ENCODE results near the gene FAM193B.

The FAM193B gene

GRCh38 chr5:177512736-177513380 lies 41.5 kb downstream of the FAM193B start:
- TF ChIP-seq POU2F2 (IDR thresholded peaks at IDR 0.05; ENCODE audit: low read depth, low read length) (no peak), PAX5 (IDR thresholded peaks at IDR 0.05; ENCODE audit: insufficient read depth, low read length, severe bottlenecking) (no peak), SPI1 (IDR thresholded peaks at IDR 0.05; ENCODE audit: low read depth, low read length) (no peak)
- DNase-seq (ENCODE audit: insufficient read length, low spot score) (no peak), FAIRE-seq (no peak)

GRCh38 chr5:177511796-177512675 lies 42.3 kb downstream of the FAM193B start:
- DNase-seq (ENCODE audit: insufficient read length, low spot score) (no peak), FAIRE-seq (no peak)
- TF ChIP-seq TAF1 (IDR thresholded peaks at IDR 0.05; ENCODE audit: low read depth, low read length) = no peak
- no peak for TF ChIP-seq POLR2AphosphoS5 (IDR thresholded peaks at IDR 0.05; ENCODE audit: low read depth, low read length)
- TF ChIP-seq SPI1 (IDR thresholded peaks at IDR 0.05; ENCODE audit: low read depth, low read length) = no peak
- no peak for TF ChIP-seq POU2F2 (IDR thresholded peaks at IDR 0.05; ENCODE audit: low read depth, low read length)
- TF ChIP-seq POLR2A (IDR thresholded peaks at IDR 0.05; ENCODE audit: low read depth, low read length) = no peak
- no peak for TF ChIP-seq PAX5 (IDR thresholded peaks at IDR 0.05; ENCODE audit: insufficient read depth, low read length, severe bottlenecking)

DNA sequence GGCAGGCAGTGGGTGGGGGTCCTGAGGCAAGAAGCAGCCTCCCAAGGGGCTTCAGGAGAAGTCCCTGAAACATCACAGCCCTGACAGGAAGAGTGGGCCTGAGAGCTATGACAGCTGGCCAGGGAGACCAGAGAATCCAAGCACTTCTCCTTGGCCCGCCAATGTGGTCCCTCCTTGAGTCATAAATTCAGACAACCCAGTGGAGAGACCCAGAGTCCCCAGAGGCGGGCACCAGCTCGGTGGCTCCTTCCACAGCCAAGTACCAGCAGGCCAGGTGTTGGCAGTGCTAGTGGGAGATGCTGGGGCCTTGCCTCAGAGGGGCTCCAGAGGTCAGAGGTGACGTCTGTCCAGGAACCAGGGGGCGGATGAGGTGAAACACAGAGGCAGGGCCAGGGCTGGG lies 43.2 kb downstream of the FAM193B start:
- TF ChIP-seq POU2F2 (IDR thresholded peaks at IDR 0.05; ENCODE audit: low read depth, low read length) (no peak), POLR2AphosphoS5 (IDR thresholded peaks at IDR 0.05; ENCODE audit: low read depth, low read length) (no peak), TAF1 (IDR thresholded peaks at IDR 0.05; ENCODE audit: low read depth, low read length) (no peak), PAX5 (IDR thresholded peaks at IDR 0.05; ENCODE audit: insufficient read depth, low read length, severe bottlenecking) (no peak), POLR2A (IDR thresholded peaks at IDR 0.05; ENCODE audit: low read depth, low read length) (no peak), SPI1 (IDR thresholded peaks at IDR 0.05; ENCODE audit: low read depth, low read length) (no peak)
- no peak for DNase-seq (ENCODE audit: insufficient read length, low spot score)
- FAIRE-seq = no peak

DNA sequence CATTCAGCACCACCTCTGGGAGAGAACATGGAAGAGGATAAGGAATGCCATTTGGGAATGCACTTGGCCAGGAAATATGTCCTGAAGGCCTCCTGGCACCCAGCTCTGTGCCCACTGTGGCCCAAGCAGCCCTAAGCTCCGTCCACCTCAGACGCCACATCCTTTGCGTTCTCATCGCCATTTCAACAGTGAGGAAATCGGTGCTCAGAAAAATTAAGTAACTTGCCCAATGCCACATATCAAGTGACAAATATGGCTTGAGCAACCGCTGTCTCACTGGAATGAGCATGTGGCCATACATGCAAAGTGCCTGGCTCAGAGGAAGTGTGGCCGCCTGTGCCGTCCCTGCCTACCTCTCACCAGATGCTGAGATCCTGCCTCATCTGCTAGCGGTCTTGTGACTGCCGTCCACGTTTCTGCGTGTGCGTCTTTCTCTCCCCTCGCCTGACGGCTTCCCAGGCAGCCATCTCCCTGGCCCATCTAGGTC lies 43.8 kb downstream of the FAM193B start:
- FAIRE-seq = no peak
- TF ChIP-seq SPI1 (IDR thresholded peaks at IDR 0.05; ENCODE audit: low read depth, low read length) (peak; percentile 46; the same call in 1 of the 2 replicates), TAF1 (IDR thresholded peaks at IDR 0.05; ENCODE audit: low read depth, low read length) (no peak), POLR2A (IDR thresholded peaks at IDR 0.05; ENCODE audit: low read depth, low read length) (no peak; the same call in 1 of the 2 replicates), POU2F2 (IDR thresholded peaks at IDR 0.05; ENCODE audit: low read depth, low read length) (peak; percentile 51; the same call in 1 of the 2 replicates)
- DNase-seq (ENCODE audit: insufficient read length, low spot score) = no peak

- FAIRE-seq (no peak), DNase-seq (ENCODE audit: insufficient read length, low spot score) (no peak)
- TF ChIP-seq SPI1 (IDR thresholded peaks at IDR 0.05; ENCODE audit: low read depth, low read length) (no peak), POU2F2 (IDR thresholded peaks at IDR 0.05; ENCODE audit: low read depth, low read length) (no peak), PAX5 (IDR thresholded peaks at IDR 0.05; ENCODE audit: insufficient read depth, low read length, severe bottlenecking) (no peak), TAF1 (IDR thresholded peaks at IDR 0.05; ENCODE audit: low read depth, low read length) (no peak), POLR2A (IDR thresholded peaks at IDR 0.05; ENCODE audit: low read depth, low read length) (0 out of 2 replicates have a peak, but pooled peaks have one; percentile 17), POLR2AphosphoS5 (IDR thresholded peaks at IDR 0.05; ENCODE audit: low read depth, low read length) (peak; percentile 60)
These were observed 44.3 kb downstream of the FAM193B start for GRCh38 chr5:177509991-177510566.

GRCh38 chr5:177509381-177509951 lies 44.9 kb downstream of the FAM193B start, which contains the start of gene DOK3:
DOK3 (minus strand) TSS chr5:177509826; CDS start chr5:177509540, 286 bp downstream.
- DNase-seq (ENCODE audit: insufficient read length, low spot score) (no peak), FAIRE-seq (no peak)
- TF ChIP-seq SPI1 (IDR thresholded peaks at IDR 0.05; ENCODE audit: low read depth, low read length) = peak; percentile 88
- no peak for TF ChIP-seq POU2F2 (IDR thresholded peaks at IDR 0.05; ENCODE audit: low read depth, low read length)
- no peak for TF ChIP-seq PAX5 (IDR thresholded peaks at IDR 0.05; ENCODE audit: insufficient read depth, low read length, severe bottlenecking)

DNA sequence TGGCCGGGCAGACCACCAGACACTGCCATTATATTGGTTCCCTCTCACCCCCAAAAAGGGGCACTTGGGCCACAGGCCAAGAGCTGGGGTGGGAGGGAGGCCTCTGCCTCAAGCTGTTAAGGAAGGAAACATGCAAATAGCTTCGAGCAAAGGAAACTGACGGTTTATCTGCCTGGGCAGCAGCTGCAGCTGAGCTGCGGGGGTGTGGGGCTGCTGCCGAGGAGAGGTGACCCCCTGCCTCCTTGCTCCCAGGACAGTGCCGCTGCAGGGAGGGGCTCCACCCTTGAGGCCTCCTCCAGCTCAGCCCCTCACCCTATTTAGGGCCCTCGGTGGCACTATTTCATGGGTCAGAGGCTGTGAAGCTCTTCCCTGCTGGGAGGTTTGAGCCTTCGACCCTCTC lies 45.5 kb downstream of the FAM193B start:
- DNase-seq (ENCODE audit: insufficient read length, low spot score) (no peak), FAIRE-seq (peak; percentile 97)
- TF ChIP-seq POLR2AphosphoS5 (IDR thresholded peaks at IDR 0.05; ENCODE audit: low read depth, low read length) (peak; percentile 77; the same call in 1 of the 2 replicates), POU2F2 (IDR thresholded peaks at IDR 0.05; ENCODE audit: low read depth, low read length) (peak; percentile 93), TAF1 (IDR thresholded peaks at IDR 0.05; ENCODE audit: low read depth, low read length) (peak; percentile 41; the same call in 1 of the 2 replicates), POLR2A (IDR thresholded peaks at IDR 0.05; ENCODE audit: low read depth, low read length) (no peak; the same call in none of the 2 replicates)

DNA sequence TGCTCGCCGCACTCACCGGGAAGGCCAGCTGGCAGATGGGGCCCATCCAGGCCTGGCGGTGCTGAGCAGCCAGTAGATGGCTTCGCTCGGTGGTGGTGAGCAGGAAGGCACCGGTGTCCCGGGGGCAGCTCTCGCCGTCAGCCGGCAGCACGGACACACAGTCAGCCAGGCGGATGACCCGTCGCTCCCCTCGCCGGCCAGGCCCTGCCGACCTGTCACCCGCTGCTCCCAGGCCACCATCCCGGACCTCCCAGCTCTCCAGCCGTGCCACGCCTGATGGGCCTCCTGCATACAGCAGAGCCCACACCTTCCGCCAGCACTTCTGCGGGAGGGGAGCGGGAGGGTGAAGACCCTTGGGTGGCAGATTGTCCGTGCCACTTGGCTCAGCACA lies 46.1 kb downstream of the FAM193B start:
- DNase-seq (ENCODE audit: insufficient read length, low spot score) (no peak), FAIRE-seq (no peak)
- no peak for TF ChIP-seq TAF1 (IDR thresholded peaks at IDR 0.05; ENCODE audit: low read depth, low read length)
- no peak for TF ChIP-seq POLR2AphosphoS5 (IDR thresholded peaks at IDR 0.05; ENCODE audit: low read depth, low read length)
- no peak for TF ChIP-seq POLR2A (IDR thresholded peaks at IDR 0.05; ENCODE audit: low read depth, low read length)
- no peak for TF ChIP-seq SPI1 (IDR thresholded peaks at IDR 0.05; ENCODE audit: low read depth, low read length)
- TF ChIP-seq PAX5 (IDR thresholded peaks at IDR 0.05; ENCODE audit: insufficient read depth, low read length, severe bottlenecking) = no peak

GRCh38 chr5:177507596-177508220 lies 46.7 kb downstream of the FAM193B start:
- TF ChIP-seq PAX5 (IDR thresholded peaks at IDR 0.05; ENCODE audit: insufficient read depth, low read length, severe bottlenecking) = no peak
- no peak for TF ChIP-seq POLR2AphosphoS5 (IDR thresholded peaks at IDR 0.05; ENCODE audit: low read depth, low read length)
- TF ChIP-seq TAF1 (IDR thresholded peaks at IDR 0.05; ENCODE audit: low read depth, low read length) = no peak
- TF ChIP-seq SPI1 (IDR thresholded peaks at IDR 0.05; ENCODE audit: low read depth, low read length) = peak; percentile 36; the same call in 1 of the 2 replicates
- no peak for TF ChIP-seq POU2F2 (IDR thresholded peaks at IDR 0.05; ENCODE audit: low read depth, low read length)
- TF ChIP-seq POLR2A (IDR thresholded peaks at IDR 0.05; ENCODE audit: low read depth, low read length) = no peak
- FAIRE-seq (no peak), DNase-seq (ENCODE audit: insufficient read length, low spot score) (no peak)

Measured in GM12891 (cell line).